ENCODE measurements around the gene HPCA.

The HPCA gene

GRCh38 chr1:32890516-32891240, 4.4 kb downstream of the HPCA start:
- DNase-seq, result no peak

GRCh38 chr1:32891241-32891570, 4.9 kb downstream of the HPCA start:
- no peak for DNase-seq

- DNase-seq, result no peak
Observed at GRCh38 chr1:32891630-32892029, 5.3 kb downstream of the HPCA start.

- peak; percentile 33 for DNase-seq
Observed at GRCh38 chr1:32892368-32893197, 6.3 kb downstream of the HPCA start.

- DNase-seq, result no peak
Observed at GRCh38 chr1:32893198-32894018, 7.1 kb downstream of the HPCA start.

- no peak for DNase-seq
Observed at GRCh38 chr1:32894019-32894600, 7.8 kb downstream of the HPCA start.

- DNase-seq, result no peak
Observed at GRCh38 chr1:32894681-32895080, 8.4 kb downstream of the HPCA start.

GRCh38 chr1:32895325-32896215, 9.3 kb downstream of the HPCA start:
- DNase-seq, result no peak

- no peak for DNase-seq
Observed at GRCh38 chr1:32896451-32896850, 10.2 kb downstream of the HPCA start.

GRCh38 chr1:32897082-32898049, 11.1 kb downstream of the HPCA start:
- no peak for DNase-seq

GRCh38 chr1:32898056-32898455, 11.8 kb downstream of the HPCA start:
- DNase-seq, result no peak

GRCh38 chr1:32898958-32899357, 12.7 kb downstream of the HPCA start:
- no peak for DNase-seq

- no peak for DNase-seq
Observed at GRCh38 chr1:32899586-32900296, 13.4 kb downstream of the HPCA start.

GRCh38 chr1:32900371-32900955, 14.2 kb downstream of the HPCA start:
- DNase-seq, result no peak

GRCh38 chr1:32900956-32901822, 14.9 kb downstream of the HPCA start, which contains the start of gene TMEM54:
TSS of gene TMEM54 (minus strand) at chr1:32901389. CDS start at chr1:32901238, 151 bp downstream.
- peak; percentile 18 for DNase-seq

GRCh38 chr1:32901823-32902534, 15.7 kb downstream of the HPCA start:
- DNase-seq, result no peak

- no peak for DNase-seq
Observed at GRCh38 chr1:32902535-32902920, 16.2 kb downstream of the HPCA start.

All from stimulated activated CD4-positive, alpha-beta T cell treated with anti-CD3 and anti-CD28 coated beads, Interleukin-12 subunit alpha, Interleukin-12 subunit beta, amount 100 ng/mL, for 4 hours (primary cell).